Fibroblast of lung (primary cell): ENCODE data around the gene SLC9A5. TPM values are rescaled to one million over a fixed set of nuclear protein-coding genes. Genes with fewer than 3 reads are reported as not detected.

Experiments
- DNase-seq, 2 donors: peaks; one replicate each; pipeline versions ENCODE4 v3.0.0 to v3.0.0-alpha.2; 2010; ENCODE audit warnings: low read depth in 2 of 2
- H2AFZ ChIP-seq: 2 replicates; pipeline ENCODE4 v1.5.1; 2012; ENCODE audit warnings: low read length, control low read depth, inconsistent platforms
- H3K27ac ChIP-seq: 2 replicates; pipeline ENCODE4 v1.5.1; 2011; ENCODE audit warnings: low read length, control low read depth; ENCODE audit not compliant: insufficient read depth
- H3K27me3 ChIP-seq: 2 replicates; pipeline ENCODE4 v1.5.1; 2011; ENCODE audit warnings: mild to moderate bottlenecking, low read length; ENCODE audit not compliant: control insufficient read depth, insufficient read depth
- H3K36me3 ChIP-seq: 2 replicates; pipeline ENCODE4 v1.5.1; 2011; ENCODE audit warnings: low read length; ENCODE audit not compliant: control insufficient read depth, insufficient read depth
- H3K4me1 ChIP-seq: 2 replicates; pipeline ENCODE4 v1.5.1; 2011; ENCODE audit warnings: low read length; ENCODE audit not compliant: control insufficient read depth, insufficient read depth; ENCODE audit errors: extremely low read depth
- H3K4me2 ChIP-seq: 2 replicates; pipeline ENCODE4 v1.5.1; 2011; ENCODE audit warnings: low read length, control low read depth; ENCODE audit not compliant: insufficient read depth; ENCODE audit errors: extremely low read depth
- H3K4me3 ChIP-seq, 4 experiments: fragments of 200-600 bp in 1 of 4; sonication (generic) in 1 of 4; replicated peaks in 1 of 4; 2 replicates each; pipeline ENCODE4 v1.5.1; 2011 to 2016; ENCODE audit warnings: low read length in 4 of 4, low read depth in 3 of 4, mild to moderate bottlenecking in 3 of 4, control low read depth in 2 of 4, inconsistent platforms in 1 of 4, mixed read lengths in 1 of 4; ENCODE audit not compliant: insufficient read depth in 1 of 4; ENCODE audit errors: control extremely low read depth in 1 of 4
- H3K79me2 ChIP-seq: 2 replicates; pipeline ENCODE4 v1.5.1; 2012; ENCODE audit warnings: mild to moderate bottlenecking, low read length, inconsistent platforms; ENCODE audit not compliant: control insufficient read depth, insufficient read depth
- H3K9ac ChIP-seq: 2 replicates; pipeline ENCODE4 v1.5.1; 2011; ENCODE audit warnings: mild to moderate bottlenecking, low read length, control low read depth; ENCODE audit not compliant: insufficient read depth
- H3K9me3 ChIP-seq: 2 replicates; pipeline ENCODE4 v1.5.1; 2012; ENCODE audit warnings: low read depth, low read length; ENCODE audit not compliant: control insufficient read depth, insufficient read depth
- H4K20me1 ChIP-seq: 2 replicates; pipeline ENCODE4 v1.5.1; 2011; ENCODE audit warnings: low read length; ENCODE audit not compliant: control insufficient read depth, insufficient read depth; ENCODE audit errors: extremely low read depth
- CTCF ChIP-seq, 2 donors: IDR thresholded peaks in 1 of 2; conservative IDR thresholded peaks in 1 of 2; 1 replicate in 1 of 2; 2 replicates in 1 of 2; pipeline ENCODE4 v1.5.1; 2011 to 2012; ENCODE audit warnings: low read length in 2 of 2, control low read depth in 1 of 2, inconsistent platforms in 1 of 2, low read depth in 1 of 2, mild to moderate bottlenecking in 1 of 2
- EZH2 ChIP-seq: IDR thresholded peaks from 2 replicates; pipeline ENCODE4 v1.5.1; 2012; ENCODE audit warnings: low read length, control low read depth, mild to moderate bottlenecking; ENCODE audit errors: missing control alignments
- polyA plus RNA-seq, 2 donors: library from polyadenylated mRNA; depleted of rRNA in 1 of 2; stranded (reverse) in 1 of 2; unstranded in 1 of 2; fragments of >200 nt; gene quantifications; 2 replicates each; pipeline ENCODE4 v1.2.1, GENCODE V29; 2011 to 2012; ENCODE audit warnings: missing spikeins in 1 of 2
- total RNA-seq: library from RNA; depleted of rRNA; stranded (reverse); fragments of >200 nt; gene quantifications from 2 replicates; pipeline ENCODE4 v1.2.1, GENCODE V29; 2014

SLC9A5 gene
- total and polyA plus RNA-seq, 2 donors (not counting 1 experiment from before 2014, with no cell fraction given) = 2.0 to 2.3 TPM

GRCh38 chr16:67312719-67313118, 63.9 kb downstream of the SLC9A5 start:
- Histone ChIP-seq H3K4me1 (peaks cover 15% of the 10 kb centered on the region), H3K27me3 (no peaks in the 10 kb centered on the region), H3K27ac (peak overlapping the region; percentile 87), H3K36me3 (no peaks in the 10 kb centered on the region), H4K20me1 (no peaks in the 10 kb centered on the region), H3K79me2 (no peaks in the 10 kb centered on the region), H3K9ac (no peak overlapping the region), H3K9me3 (no peaks in the 10 kb centered on the region), H2AFZ (no peak overlapping the region), H3K4me3 (no peak overlapping the region), H3K4me2 (no peak overlapping the region)
- peak in 1 of 2 donors; percentile 78 for DNase-seq
- TF ChIP-seq EZH2 = no peak
- no peak for TF ChIP-seq CTCF (conservative IDR thresholded peaks at IDR 0.05 in 1 of 2, IDR thresholded peaks at IDR 0.05 in 1 of 2; ENCODE audit: low read depth in 1 of 2, low read length in 2 of 2)

GRCh38 chr16:67317853-67318252, 69.1 kb downstream of the SLC9A5 start:
- Histone ChIP-seq H3K79me2 (no peaks in the 10 kb centered on the region), H3K27me3 (peaks cover 6% of the 10 kb centered on the region), H3K27ac (no peak overlapping the region), H3K4me2 (no peak overlapping the region), H3K4me1 (peaks cover 2% of the 10 kb centered on the region), H3K4me3 (no peak overlapping the region), H4K20me1 (no peaks in the 10 kb centered on the region), H3K9ac (no peak overlapping the region), H3K36me3 (no peaks in the 10 kb centered on the region), H2AFZ (no peak overlapping the region), H3K9me3 (no peaks in the 10 kb centered on the region)
- DNase-seq = no peak
- TF ChIP-seq CTCF (conservative IDR thresholded peaks at IDR 0.05 in 1 of 2, IDR thresholded peaks at IDR 0.05 in 1 of 2; ENCODE audit: low read depth in 1 of 2, low read length in 2 of 2) (no peak), EZH2 (no peak)

Other genes starting within 250 kb of the SLC9A5 start
- gene CBFB, start 219.8 kb upstream of the SLC9A5 start, total RNA-seq = 51.7 and 63.7 TPM in 2 replicates
- gene CBFB, start 219.8 kb upstream of the SLC9A5 start, polyA plus RNA-seq = 64.1 and 100 TPM in 2 replicates
- 15.2 and 18.3 TPM in 2 replicates for gene PHAF1, start 139.0 kb upstream of the SLC9A5 start, total RNA-seq
- 21.5 and 23.0 TPM in 2 replicates for gene PHAF1, start 139.0 kb upstream of the SLC9A5 start, polyA plus RNA-seq
- gene B3GNT9, start 98.0 kb upstream of the SLC9A5 start, total RNA-seq = 29.3 and 34.7 TPM in 2 replicates
- 23.2 and 29.6 TPM in 2 replicates for gene B3GNT9, start 98.0 kb upstream of the SLC9A5 start, polyA plus RNA-seq
- 18.0 and 20.8 TPM in 2 replicates for gene TRADD, start 89.1 kb upstream of the SLC9A5 start, total RNA-seq
- 5.8 and 7.6 TPM in 2 replicates for gene TRADD, start 89.1 kb upstream of the SLC9A5 start, polyA plus RNA-seq
- 9.8 and 10.4 TPM in 2 replicates for gene FBXL8, start 89.0 kb upstream of the SLC9A5 start, total RNA-seq
- gene FBXL8, start 89.0 kb upstream of the SLC9A5 start, polyA plus RNA-seq = 2.4 and 4.0 TPM in 2 replicates
- 25.8 and 31.3 TPM in 2 replicates for gene HSF4, start 84.2 kb upstream of the SLC9A5 start, total RNA-seq
- gene HSF4, start 84.2 kb upstream of the SLC9A5 start, polyA plus RNA-seq = 1.9 and 6.4 TPM in 2 replicates
- 12.8 and 23.3 TPM in 2 replicates for gene NOL3, start 78.4 kb upstream of the SLC9A5 start, total RNA-seq
- gene NOL3, start 78.4 kb upstream of the SLC9A5 start, polyA plus RNA-seq = 6.2 and 8.0 TPM in 2 replicates
- gene MATCAP1, start 65.0 kb upstream of the SLC9A5 start, total RNA-seq = 21.8 and 28.4 TPM in 2 replicates
- 12.7 and 16.6 TPM in 2 replicates for gene MATCAP1, start 65.0 kb upstream of the SLC9A5 start, polyA plus RNA-seq
- gene EXOC3L1, start 58.8 kb upstream of the SLC9A5 start, total RNA-seq = 0.26 and 0.33 TPM in 2 replicates
- gene EXOC3L1, start 58.8 kb upstream of the SLC9A5 start, polyA plus RNA-seq = 0.09 TPM in 1 of 2 replicates, not detected in the other
- gene E2F4, start 56.8 kb upstream of the SLC9A5 start, total RNA-seq = 42.4 and 48.3 TPM in 2 replicates
- gene E2F4, start 56.8 kb upstream of the SLC9A5 start, polyA plus RNA-seq = 59.9 and 70.4 TPM in 2 replicates
- 0.26 and 0.33 TPM in 2 replicates for gene ELMO3, start 49.8 kb upstream of the SLC9A5 start, total RNA-seq
- gene ELMO3, start 49.8 kb upstream of the SLC9A5 start, polyA plus RNA-seq = 0.36 and 0.42 TPM in 2 replicates
- 25.7 and 26.3 TPM in 2 replicates for gene TMEM208, start 21.8 kb upstream of the SLC9A5 start, total RNA-seq
- gene TMEM208, start 21.8 kb upstream of the SLC9A5 start, polyA plus RNA-seq = 43.2 and 53.5 TPM in 2 replicates
- 7.1 and 13.9 TPM in 2 replicates for gene FHOD1, start 1.5 kb upstream of the SLC9A5 start, total RNA-seq
- 25.8 and 32.7 TPM in 2 replicates for gene FHOD1, start 1.5 kb upstream of the SLC9A5 start, polyA plus RNA-seq
- gene PLEKHG4, start 30.6 kb downstream of the SLC9A5 start, total RNA-seq = 23.6 and 37.7 TPM in 2 replicates
- gene PLEKHG4, start 30.6 kb downstream of the SLC9A5 start, polyA plus RNA-seq = 9.9 and 11.5 TPM in 2 replicates
- gene KCTD19, start 77.8 kb downstream of the SLC9A5 start, total RNA-seq = under 0.01 and 0.17 TPM in 2 replicates
- gene KCTD19, start 77.8 kb downstream of the SLC9A5 start, polyA plus RNA-seq = 0.10 TPM in 1 of 2 replicates, not detected in the other
- 0.51 and 0.66 TPM in 2 replicates for gene LRRC36, start 77.8 kb downstream of the SLC9A5 start, total RNA-seq
- 0.06 and 0.38 TPM in 2 replicates for gene LRRC36, start 77.8 kb downstream of the SLC9A5 start, polyA plus RNA-seq
- 1.5 and 3.8 TPM in 2 replicates for gene TPPP3, start 144.5 kb downstream of the SLC9A5 start, total RNA-seq
- gene TPPP3, start 144.5 kb downstream of the SLC9A5 start, polyA plus RNA-seq = 2.9 and 6.5 TPM in 2 replicates
- gene ZDHHC1, start 167.5 kb downstream of the SLC9A5 start, total RNA-seq = 4.4 and 6.4 TPM in 2 replicates
- gene ZDHHC1, start 167.5 kb downstream of the SLC9A5 start, polyA plus RNA-seq = 2.3 and 2.7 TPM in 2 replicates
- under 0.01 TPM in 1 of 2 replicates, not detected in the other for gene HSD11B2, start 182.1 kb downstream of the SLC9A5 start, total RNA-seq
- gene HSD11B2, start 182.1 kb downstream of the SLC9A5 start, polyA plus RNA-seq = 0.09 and 0.15 TPM in 2 replicates
- 68.1 and 91.2 TPM in 2 replicates for gene ATP6V0D1, start 232.2 kb downstream of the SLC9A5 start, total RNA-seq
- gene ATP6V0D1, start 232.2 kb downstream of the SLC9A5 start, polyA plus RNA-seq = 183 and 230 TPM in 2 replicates
- gene AGRP, start 234.6 kb downstream of the SLC9A5 start, total RNA-seq = not detected in 2 replicates
- gene AGRP, start 234.6 kb downstream of the SLC9A5 start, polyA plus RNA-seq = not detected in 2 replicates